CD4-positive, alpha-beta memory T cell (primary cell): ENCODE data around the gene MYOZ1. TPM values are rescaled to one million over a fixed set of nuclear protein-coding genes. Genes with fewer than 3 reads are reported as not detected.

Experiments used
- CTCF ChIA-PET: fragments of 350-600 bp; sonication (Branson Sonifier 250); formaldehyde crosslinking; loops from one replicate; lab custom pipeline; 2021; ENCODE audit warnings: inconsistent platforms; ENCODE audit not compliant: partially characterized antibody; lab: Charles Lee
- POLR2A ChIA-PET: fragments of 350-600 bp; sonication (Branson Sonifier 250); formaldehyde crosslinking; loops from one replicate; lab custom pipeline; 2021; ENCODE audit not compliant: partially characterized antibody; lab: Charles Lee
- DNase-seq, 5 donors: peaks; one replicate each; pipeline versions ENCODE4 v3.0.0 to v3.0.0-alpha.2; 2020 to 2022; ENCODE audit warnings: mixed read lengths in 1 of 5
- H3K27ac ChIP-seq: one replicate; pipeline ENCODE4 v1.7.0; 2013; ENCODE audit warnings: low read depth, low read length
- H3K27me3 ChIP-seq: 2 replicates; pipeline ENCODE4 v1.7.0; 2013; ENCODE audit warnings: mild to moderate bottlenecking, low read length, moderate library complexity; ENCODE audit not compliant: insufficient read depth
- H3K36me3 ChIP-seq: 2 replicates; pipeline ENCODE4 v1.7.0; 2013; ENCODE audit warnings: mild to moderate bottlenecking, low read length, moderate library complexity; ENCODE audit not compliant: insufficient read depth
- H3K4me1 ChIP-seq: 2 replicates; pipeline ENCODE4 v1.7.0; 2013; ENCODE audit warnings: mild to moderate bottlenecking, low read length, moderate library complexity; ENCODE audit not compliant: insufficient read depth
- H3K4me3 ChIP-seq, 2 donors: one replicate each; pipeline ENCODE4 v1.7.0; 2013; ENCODE audit warnings: low read length in 2 of 2, mild to moderate bottlenecking in 1 of 2
- H3K9me3 ChIP-seq, 2 donors: one replicate each; pipeline ENCODE4 v1.7.0; 2013; ENCODE audit warnings: low read length in 2 of 2, control low read depth in 1 of 2; ENCODE audit not compliant: control insufficient read depth in 1 of 2
- H3K27ac Mint-ChIP-seq, 7 donors: one replicate each; pipeline ENCODE4 v1.8.0; 2020 to 2021; ENCODE audit warnings: mixed read lengths in 7 of 7, mild to moderate bottlenecking in 6 of 7, inconsistent platforms in 3 of 7, moderate library complexity in 3 of 7
- H3K27me3 Mint-ChIP-seq, 2 donors: one replicate each; pipeline ENCODE4 v1.8.0; 2020 to 2021; ENCODE audit warnings: mixed read lengths in 2 of 2
- H3K36me3 Mint-ChIP-seq, 2 donors: one replicate each; pipeline ENCODE4 v1.8.0; 2020 to 2021; ENCODE audit warnings: mixed read lengths in 2 of 2, inconsistent platforms in 1 of 2, mild to moderate bottlenecking in 1 of 2
- H3K4me1 Mint-ChIP-seq, 4 donors: one replicate each; pipeline ENCODE4 v1.8.0; 2020 to 2021; ENCODE audit warnings: mixed read lengths in 4 of 4, mild to moderate bottlenecking in 1 of 4
- H3K4me3 Mint-ChIP-seq, 8 donors: one replicate each; pipeline ENCODE4 v1.8.0; 2020 to 2021; ENCODE audit warnings: mixed read lengths in 8 of 8, mild to moderate bottlenecking in 7 of 8, moderate library complexity in 6 of 8, inconsistent platforms in 3 of 8
- H3K9me3 Mint-ChIP-seq, 8 donors: one replicate each; pipeline ENCODE4 v1.8.0; 2020 to 2021; ENCODE audit warnings: mixed read lengths in 8 of 8, mild to moderate bottlenecking in 5 of 8, inconsistent platforms in 3 of 8, moderate library complexity in 1 of 8
- intact Hi-C: fragments of 100-400 bp; cut with micrococcal nuclease; formaldehyde crosslinking; loops from one replicate; pipeline ENCODE4 v1.15.1; 2023
- polyA plus RNA-seq, 2 donors: library from polyadenylated mRNA; unstranded; fragments of 300-500 nt; fragmentation: Illumina TruSeq; gene quantifications; one replicate each; pipeline ENCODE4 v1.2.3, GENCODE V29; 2021
- total RNA-seq, 2 experiments: library from RNA; stranded (reverse); gene quantifications; one replicate each; pipeline ENCODE4 v1.2.3, GENCODE V29; 2021

MYOZ1 gene
- total and polyA plus RNA-seq, 4 experiments from 2014 or later, result not detected

GRCh38 chr10:73634421-73634820 lies 6.9 kb downstream of the MYOZ1 start:
- POLR2A ChIA-PET, result no interaction called here
- H3K4me1 Mint-ChIP-seq, result no peaks in the 10 kb centered on the region

GRCh38 chr10:73629165-73629564 lies 12.1 kb downstream of the MYOZ1 start:
- Mint-ChIP-seq H3K4me1 (peaks cover 5 to 26% (median 16%) of the 10 kb centered on the region in 4 donors), H3K36me3 (no peaks in the 10 kb centered on the region), H3K27me3 (no peaks in the 10 kb centered on the region), H3K4me3 (no peak overlapping the region), H3K27ac (no peak overlapping the region), H3K9me3 (no peaks in the 10 kb centered on the region)
- H3K4me1 ChIP-seq, result peaks cover 16% of the 10 kb centered on the region
- CTCF ChIA-PET, result interaction anchor here (1.9 kb wide), 1 partner anchor 15 kb away, joined by 4 read pairs; no protein-coding TSS in a partner anchor
- DNase-seq, result no peak
- H3K27ac ChIP-seq, result no peak overlapping the region
- POLR2A ChIA-PET, result no interaction called here
- intact Hi-C loops, result loop anchor here (5.0 to 10.0 kb wide), 4 partner anchors 102 to 1198 kb away; partner anchors contain the start of genes ANXA7, KAT6B and P4HA1
- H3K36me3 ChIP-seq, result no peaks in the 10 kb centered on the region
- H3K27me3 ChIP-seq, result no peaks in the 10 kb centered on the region
- H3K9me3 ChIP-seq, result no peaks in the 10 kb centered on the region
- no peak overlapping the region for H3K4me3 ChIP-seq

More at GRCh38 chr10:73634421-73634820, 6.9 kb downstream of the MYOZ1 start:
- Mint-ChIP-seq H3K9me3 (no peaks in the 10 kb centered on the region), H3K36me3 (no peaks in the 10 kb centered on the region), H3K27me3 (peaks cover 0 to 1% of the 10 kb centered on the region in 2 donors), H3K4me3 (no peak overlapping the region), H3K27ac (peak overlapping the region in 1 of 7 donors; percentile 18)
- intact Hi-C loops, result no loop called here
- H3K4me3 ChIP-seq, result no peak overlapping the region
- no peak overlapping the region for H3K27ac ChIP-seq
- H3K4me1 ChIP-seq, result no peaks in the 10 kb centered on the region
- no peak for DNase-seq
- H3K36me3 ChIP-seq, result no peaks in the 10 kb centered on the region
- no peaks in the 10 kb centered on the region for H3K9me3 ChIP-seq
- CTCF ChIA-PET, result no interaction called here
- no peaks in the 10 kb centered on the region for H3K27me3 ChIP-seq

- H3K9me3 Mint-ChIP-seq, result no peaks in the 10 kb centered on the region
- H3K4me1 Mint-ChIP-seq, result peaks cover 5 to 26% (median 16%) of the 10 kb centered on the region in 4 donors
- POLR2A ChIA-PET, result no interaction called here
- H3K36me3 Mint-ChIP-seq, result no peaks in the 10 kb centered on the region
- H3K9me3 ChIP-seq, result no peaks in the 10 kb centered on the region
- H3K4me3 ChIP-seq, result no peak overlapping the region
- peaks cover 16% of the 10 kb centered on the region for H3K4me1 ChIP-seq
- H3K4me3 Mint-ChIP-seq, result no peak overlapping the region
- CTCF ChIA-PET, result interaction anchor here (1.9 kb wide), 1 partner anchor 16 kb away, joined by 4 read pairs; no protein-coding TSS in a partner anchor
- H3K36me3 ChIP-seq, result no peaks in the 10 kb centered on the region
- H3K27me3 ChIP-seq, result no peaks in the 10 kb centered on the region
- no peaks in the 10 kb centered on the region for H3K27me3 Mint-ChIP-seq
- DNase-seq, result no peak
- no peak overlapping the region for H3K27ac Mint-ChIP-seq
- no peak overlapping the region for H3K27ac ChIP-seq
- intact Hi-C loops, result loop anchor here (5.0 to 10.0 kb wide), 4 partner anchors 101 to 1199 kb away; partner anchors contain the start of genes ANXA7, KAT6B and P4HA1
Measured at GRCh38 chr10:73628405-73628804, 12.9 kb downstream of the MYOZ1 start.

GRCh38 chr10:73627300-73627699 lies 14.0 kb downstream of the MYOZ1 start:
- H3K9me3 ChIP-seq, result no peaks in the 10 kb centered on the region
- H3K4me1 Mint-ChIP-seq, result peaks cover 5 to 26% (median 16%) of the 10 kb centered on the region in 4 donors
- no peak for DNase-seq
- H3K27me3 ChIP-seq, result no peaks in the 10 kb centered on the region
- H3K9me3 Mint-ChIP-seq, result no peaks in the 10 kb centered on the region
- H3K4me3 Mint-ChIP-seq, result peak overlapping the region in 7 of 8 donors; percentile 9 to 63 (median 40)
- peaks cover 16% of the 10 kb centered on the region for H3K4me1 ChIP-seq
- CTCF ChIA-PET, result interaction anchor here (0.7 to 0.8 kb wide), 2 partner anchors 15 to 17 kb away, joined by 3 read pairs; no protein-coding TSS in a partner anchor
- POLR2A ChIA-PET, result interaction anchor here (0.6 to 1.2 kb wide), 4 partner anchors 8 to 214 kb away, joined by 3 to 5 read pairs (median 4); no protein-coding TSS in a partner anchor
- H3K27me3 Mint-ChIP-seq, result no peaks in the 10 kb centered on the region
- H3K27ac Mint-ChIP-seq, result peak overlapping the region in 5 of 7 donors; percentile 0 to 100 (median 60)
- intact Hi-C loops, result loop anchor here (2.0 to 10.0 kb wide), 5 partner anchors 100 to 1200 kb away; partner anchors contain the start of genes ANXA7, DNAJC9, KAT6B and P4HA1
- H3K4me3 ChIP-seq, result no peak overlapping the region
- H3K27ac ChIP-seq, result no peak overlapping the region
- no peaks in the 10 kb centered on the region for H3K36me3 ChIP-seq
- H3K36me3 Mint-ChIP-seq, result no peaks in the 10 kb centered on the region

- H3K4me3 Mint-ChIP-seq, result peak overlapping the region; percentile 90 to 99 (median 96)
- no peaks in the 10 kb centered on the region for H3K36me3 Mint-ChIP-seq
- intact Hi-C loops, result loop anchor here (1.0 to 10.0 kb wide), 8 partner anchors 18 to 1201 kb away; partner anchors contain the start of genes ANXA7, DNAJC9, KAT6B and P4HA1
- peak; percentile 92 to 97 (median 94) for DNase-seq
- POLR2A ChIA-PET, result interaction anchor here (0.5 to 2.1 kb wide), 15 partner anchors 10 to 1470 kb away, joined by 3 to 26 read pairs (median 5); partner anchors contain the start of genes ANXA7, CFAP70, PPP3CB and USP54
- CTCF ChIA-PET, result interaction anchor here (0.7 to 2.8 kb wide), 3 partner anchors 18 to 97 kb away, joined by 3 to 7 read pairs (median 6); no protein-coding TSS in a partner anchor
- Histone ChIP-seq H3K9me3 (no peaks in the 10 kb centered on the region), H3K4me3 (peak overlapping the region; percentile 74 to 95), H3K36me3 (no peaks in the 10 kb centered on the region), H3K27ac (peak overlapping the region; percentile 76), H3K27me3 (no peaks in the 10 kb centered on the region), H3K4me1 (peaks cover 16% of the 10 kb centered on the region)
- H3K27ac Mint-ChIP-seq, result peak overlapping the region; percentile 82 to 100 (median 98)
- H3K27me3 Mint-ChIP-seq, result no peaks in the 10 kb centered on the region
- H3K9me3 Mint-ChIP-seq, result no peaks in the 10 kb centered on the region
- peaks cover 5 to 26% (median 16%) of the 10 kb centered on the region in 4 donors for H3K4me1 Mint-ChIP-seq
Measured at GRCh38 chr10:73625884-73626752, 15.2 kb downstream of the MYOZ1 start.

GRCh38 chr10:73625004-73625883 lies 16.0 kb downstream of the MYOZ1 start:
- Histone ChIP-seq H3K27me3 (no peaks in the 10 kb centered on the region), H3K9me3 (no peaks in the 10 kb centered on the region), H3K36me3 (no peaks in the 10 kb centered on the region), H3K4me1 (peaks cover 16% of the 10 kb centered on the region), H3K27ac (peak overlapping the region; percentile 76), H3K4me3 (peak overlapping the region; percentile 74 to 95)
- POLR2A ChIA-PET, result interaction anchor here (0.6 to 2.1 kb wide), 13 partner anchors 9 to 267 kb away, joined by 3 to 26 read pairs (median 5); partner anchors contain the start of genes ANXA7, CFAP70, PPP3CB and USP54
- Mint-ChIP-seq H3K27ac (peak overlapping the region; percentile 82 to 100 (median 98)), H3K36me3 (no peaks in the 10 kb centered on the region), H3K4me1 (peaks cover 5 to 26% (median 16%) of the 10 kb centered on the region in 4 donors), H3K27me3 (no peaks in the 10 kb centered on the region), H3K4me3 (peak overlapping the region; percentile 90 to 99 (median 96)), H3K9me3 (no peaks in the 10 kb centered on the region)
- CTCF ChIA-PET, result interaction anchor here (0.7 to 2.8 kb wide), 4 partner anchors 19 to 96 kb away, joined by 3 to 7 read pairs (median 4); no protein-coding TSS in a partner anchor
- peak in 2 of 5 donors; percentile 10 to 21 for DNase-seq
- intact Hi-C loops, result loop anchor here (1.0 to 10.0 kb wide), 6 partner anchors 19 to 1202 kb away; partner anchors contain the start of genes ANXA7, KAT6B, P4HA1 and PPP3CB
